COLO829 (cell line): ENCODE measurements around the gene ING4.
A peak's percentile ranks its signal among the peaks of the same experiment; 100 is the strongest.

Experiments used
- DNase-seq: peaks from one replicate; pipeline ENCODE4 v3.0.0; 2012; ENCODE audit warnings: low spot score

The ING4 gene

GRCh38 chr12:6606331-6607131 is 56.4 kb downstream of the ING4 start:
- no peak for DNase-seq

- no peak for DNase-seq
Measured at GRCh38 chr12:6605421-6606330, 57.2 kb downstream of the ING4 start.

DNA sequence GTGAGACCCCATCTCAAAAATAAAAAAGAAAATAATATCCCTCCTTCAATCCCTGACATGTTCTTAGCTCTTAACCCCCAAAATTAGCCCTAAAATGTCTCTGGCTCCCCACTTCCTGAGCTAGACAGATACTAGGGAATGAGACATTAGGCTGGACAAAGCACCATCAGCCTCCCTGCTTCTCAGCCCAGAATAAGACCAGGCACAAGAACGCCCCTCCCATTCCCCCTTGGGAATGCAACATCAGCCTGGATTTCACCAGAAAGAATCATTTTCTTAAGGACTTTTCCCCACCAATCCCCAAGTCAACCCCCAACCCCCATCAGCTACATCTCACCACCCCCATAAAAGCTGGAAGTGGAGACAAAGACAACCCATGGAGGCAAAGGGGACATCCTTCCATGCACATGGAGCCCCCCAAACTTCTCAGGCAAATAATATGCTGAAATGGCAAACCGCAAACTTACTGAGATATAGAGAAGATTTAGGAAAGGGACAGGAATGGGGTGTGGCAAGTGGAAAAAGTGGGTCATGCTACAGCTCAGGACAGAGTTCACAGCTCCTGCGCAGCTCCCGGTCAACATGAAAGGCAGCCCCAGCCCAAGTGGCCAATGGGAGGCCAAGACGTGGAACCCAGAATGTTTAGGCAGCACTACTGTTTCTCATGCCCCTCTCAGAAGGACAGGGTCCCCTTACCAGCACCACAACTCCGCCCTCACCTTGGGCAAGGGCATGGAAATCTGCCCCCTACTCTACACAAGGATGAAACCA is 58.5 kb downstream of the ING4 start:
- DNase-seq, result no peak

GRCh38 chr12:6603095-6603567 is 59.8 kb downstream of the ING4 start:
- DNase-seq, result peak; percentile 44

DNA sequence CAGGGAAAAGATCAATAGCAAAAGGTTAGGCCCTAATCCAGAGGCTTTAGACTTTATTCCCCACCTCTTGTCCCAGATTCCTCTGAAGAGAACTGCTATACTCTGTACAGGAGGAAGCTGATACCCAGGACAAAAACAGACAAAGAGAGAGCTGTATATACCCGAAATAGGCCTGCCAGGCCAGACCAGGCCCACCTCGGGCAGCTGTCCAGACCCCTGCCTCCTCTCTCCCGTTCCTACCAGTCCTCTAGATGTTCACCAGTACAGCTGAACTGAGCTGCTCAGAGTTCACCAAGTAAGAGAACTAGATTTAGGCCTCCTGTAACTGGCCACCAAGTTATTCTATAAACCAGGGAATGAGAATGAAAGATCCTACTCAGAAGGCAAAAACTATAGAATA is 60.4 kb downstream of the ING4 start:
- no peak for DNase-seq
